ENCODE measurements around the gene MAGT1.

The MAGT1 gene

DNA sequence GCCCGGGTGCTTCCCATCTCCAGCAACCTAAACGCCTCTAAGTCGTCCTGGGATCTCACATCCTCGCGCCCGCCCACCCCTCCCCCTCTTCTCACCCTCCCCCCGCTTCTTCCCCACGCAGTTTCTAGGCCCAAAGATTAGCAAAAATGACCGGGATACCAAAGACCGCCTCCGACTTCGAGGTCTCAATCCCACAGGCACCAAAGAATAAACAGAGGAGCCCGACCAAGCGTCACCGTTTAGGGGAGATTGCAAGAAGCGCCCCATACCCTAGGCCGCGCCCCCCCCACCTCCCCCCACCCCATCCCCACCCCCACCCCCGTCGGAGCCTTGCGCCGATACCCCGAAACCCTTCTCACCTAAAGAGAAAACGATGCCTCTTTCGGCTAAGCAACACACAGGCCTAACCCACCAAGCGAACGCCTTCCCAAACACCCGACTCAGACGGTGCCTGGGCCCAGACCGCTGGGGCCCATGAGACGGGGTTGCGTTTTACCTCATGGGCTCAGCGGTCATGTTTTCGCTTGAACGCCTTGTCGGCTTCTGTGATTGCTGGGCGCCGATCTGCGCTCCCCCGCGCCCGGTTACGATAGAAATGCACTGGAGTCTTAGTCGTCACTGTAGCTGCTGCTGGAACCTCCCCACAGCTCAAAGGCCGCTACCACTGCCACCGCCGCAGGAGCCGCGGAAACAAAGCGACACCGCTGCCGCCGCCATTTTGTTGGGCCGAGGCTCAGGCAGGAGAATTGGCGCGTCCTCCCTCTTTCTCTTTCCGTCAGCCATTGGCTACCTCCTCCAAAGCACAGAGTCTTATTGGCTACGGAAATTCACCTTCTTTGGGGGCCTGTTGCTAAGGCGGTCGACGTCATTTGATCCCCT is 109.5 kb downstream of the MAGT1 start, which contains the start of gene ATRX:
Gene ATRX, minus strand, starts transcription at position 731 of the 879 bp plus-strand sequence. Its CDS starts 215 bp downstream, at position 516.
- TF ChIP-seq, protein P1, sequence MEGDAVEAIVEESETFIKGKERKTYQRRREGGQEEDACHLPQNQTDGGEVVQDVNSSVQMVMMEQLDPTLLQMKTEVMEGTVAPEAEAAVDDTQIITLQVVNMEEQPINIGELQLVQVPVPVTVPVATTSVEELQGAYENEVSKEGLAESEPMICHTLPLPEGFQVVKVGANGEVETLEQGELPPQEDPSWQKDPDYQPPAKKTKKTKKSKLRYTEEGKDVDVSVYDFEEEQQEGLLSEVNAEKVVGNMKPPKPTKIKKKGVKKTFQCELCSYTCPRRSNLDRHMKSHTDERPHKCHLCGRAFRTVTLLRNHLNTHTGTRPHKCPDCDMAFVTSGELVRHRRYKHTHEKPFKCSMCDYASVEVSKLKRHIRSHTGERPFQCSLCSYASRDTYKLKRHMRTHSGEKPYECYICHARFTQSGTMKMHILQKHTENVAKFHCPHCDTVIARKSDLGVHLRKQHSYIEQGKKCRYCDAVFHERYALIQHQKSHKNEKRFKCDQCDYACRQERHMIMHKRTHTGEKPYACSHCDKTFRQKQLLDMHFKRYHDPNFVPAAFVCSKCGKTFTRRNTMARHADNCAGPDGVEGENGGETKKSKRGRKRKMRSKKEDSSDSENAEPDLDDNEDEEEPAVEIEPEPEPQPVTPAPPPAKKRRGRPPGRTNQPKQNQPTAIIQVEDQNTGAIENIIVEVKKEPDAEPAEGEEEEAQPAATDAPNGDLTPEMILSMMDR (IDR thresholded peaks at IDR 0.05; ENCODE audit: low read depth, low read length) = no peak
- H3K4me3 ChIP-seq (ENCODE audit: low read depth, low read length) = peak within 1 kb of the TSS; percentile 77
- in situ Hi-C loops (cut with HindIII; ENCODE audit: low sequenced_read_pairs) = no loop called here
- peak; percentile 78 for DNase-seq (ENCODE audit: low read depth, low spot score)

- TF ChIP-seq, protein P1 (IDR thresholded peaks at IDR 0.05; ENCODE audit: low read depth, low read length) = no peak
- no peak overlapping the region for H3K4me3 ChIP-seq (ENCODE audit: low read depth, low read length)
- in situ Hi-C loops (cut with HindIII; ENCODE audit: low sequenced_read_pairs) = no loop called here
- no peak for DNase-seq (ENCODE audit: low read depth, low spot score)
These were observed 115.5 kb downstream of the MAGT1 start for GRCh38 chrX:77779695-77780094.

GRCh38 chrX:77776659-77777058 is 118.6 kb downstream of the MAGT1 start:
- TF ChIP-seq, protein P1 (IDR thresholded peaks at IDR 0.05; ENCODE audit: low read depth, low read length) = no peak
- in situ Hi-C loops (cut with HindIII; ENCODE audit: low sequenced_read_pairs) = no loop called here
- H3K4me3 ChIP-seq (ENCODE audit: low read depth, low read length) = no peak overlapping the region
- no peak for DNase-seq (ENCODE audit: low read depth, low spot score)

Measured in astrocyte of the spinal cord (primary cell).